Transverse colon (tissue), 4 donors: ENCODE data around the gene SHLD1. TPM values are rescaled to one million over a fixed set of nuclear protein-coding genes. Genes with fewer than 3 reads are reported as not detected.
"Not testable (repeated sequence)": the region's sequence is repeated elsewhere in the genome, so short reads cannot be mapped to it uniquely, and the experiment has no call there.

Source experiments
- DNase-seq: peaks from one replicate; pipeline ENCODE4 v3.0.0-alpha.2; 2019
- H3K27ac ChIP-seq, 4 donors: fragments of 200-600 bp; sonication (generic); 2 replicates each; pipeline ENCODE4 v1.5.1; 2016 to 2018; ENCODE audit warnings: inconsistent platforms in 4 of 4
- H3K27me3 ChIP-seq: fragments of 200-600 bp; sonication (generic); 2 replicates; pipeline ENCODE4 v1.5.1; 2017; ENCODE audit warnings: inconsistent platforms
- H3K36me3 ChIP-seq, 4 donors: fragments of 200-600 bp; sonication (generic); 2 replicates each; pipeline ENCODE4 v1.5.1; 2017 to 2019; ENCODE audit warnings: inconsistent platforms in 4 of 4
- H3K4me1 ChIP-seq, 4 donors: fragments of 200-600 bp; sonication (generic); 2 replicates each; pipeline ENCODE4 v1.5.1; 2017 to 2020; ENCODE audit warnings: inconsistent platforms in 4 of 4
- H3K4me3 ChIP-seq, 4 donors: fragments of 200-600 bp; sonication (generic); 1 replicate in 1 of 4; 2 replicates in 3 of 4; pipeline versions ENCODE4 v1.5.1 to v1.6.1; 2017 to 2019; ENCODE audit warnings: inconsistent platforms in 4 of 4
- H3K9me3 ChIP-seq, 2 donors: fragments of 200-600 bp; sonication (generic); 2 replicates each; pipeline ENCODE4 v1.5.1; 2017 to 2019; ENCODE audit warnings: inconsistent platforms in 2 of 2
- EP300 ChIP-seq: sonication (generic); formaldehyde crosslinking; IDR thresholded peaks from one replicate; pipeline ENCODE4 v1.6.1; 2017; ENCODE audit warnings: antibody characterized with exemption, low read depth
- POLR2A ChIP-seq: fragments of 450-650 bp; IDR thresholded peaks from one replicate; pipeline ENCODE4 v1.6.1; 2016; ENCODE audit warnings: antibody characterized with exemption, mild to moderate bottlenecking, moderate library complexity
- POLR2AphosphoS5 ChIP-seq, 3 donors: sonication (generic); formaldehyde crosslinking; IDR thresholded peaks; one replicate each; pipeline ENCODE4 v1.6.1; 2016; ENCODE audit warnings: antibody characterized with exemption in 3 of 3
- WGBS, 2 donors: methylation state at CpG; one replicate each; pipeline ENCODE4 v1.1.5; 2018; ENCODE audit warnings: low coverage in 1 of 2; 5-methylcytosine and 5-hydroxymethylcytosine counted together
- in situ Hi-C, 4 donors: fragments of 200-750 bp; cut with MboI; loops; one replicate each; pipeline versions ENCODE4 v1.15.0 to v1.15.1; 2017; ENCODE audit warnings: low sequenced_read_pairs in 3 of 4, low pct_ligation_motif_present in 1 of 4, low pct_unique_long_range_greater_than_20kb in 1 of 4
- intact Hi-C: fragments of 100-400 bp; cut with DNase I; formaldehyde crosslinking; loops from one replicate; pipeline ENCODE4 v1.15.1; 2023; ENCODE audit warnings: low total_unique reads
- total RNA-seq, 4 donors: library from RNA; depleted of rRNA; stranded (reverse); fragments of >200 nt; gene quantifications; one replicate each; pipeline ENCODE4 v1.1.0, GENCODE V29; 2016
- TF ChIP-seq, protein P1 (sequence below), 5 experiments: fragments of 200-600 bp in 3 of 5; fragments of 450-650 bp in 2 of 5; sonication (generic) in 3 of 5; IDR thresholded peaks; 1 replicate in 2 of 5; 2 replicates in 3 of 5; pipeline ENCODE4 v1.5.1; 2016 to 2017; ENCODE audit warnings: antibody characterized with exemption in 5 of 5, inconsistent platforms in 3 of 5, mild to moderate bottlenecking in 2 of 5, moderate library complexity in 1 of 5

SHLD1 gene
- total RNA-seq, 4 donors from 2014 or later = 3.0 to 43.8 (median 6.8) TPM; not detected in 1

- intact Hi-C loops (no loop called here), in situ Hi-C loops (no loop called here)
- no peak for DNase-seq
- Histone ChIP-seq H3K4me1 (peaks cover 8 to 36% (median 13%) of the 10 kb centered on the region in 4 donors), H3K4me3 (no peak overlapping the region), H3K27ac (no peak overlapping the region), H3K9me3 (no peaks in the 10 kb centered on the region), H3K36me3 (no peaks in the 10 kb centered on the region), H3K27me3 (no peaks in the 10 kb centered on the region)
- WGBS, 2 donors = 71 to 86% methylated on average over 1 of the region's 1 CpG
- TF ChIP-seq, protein P1, sequence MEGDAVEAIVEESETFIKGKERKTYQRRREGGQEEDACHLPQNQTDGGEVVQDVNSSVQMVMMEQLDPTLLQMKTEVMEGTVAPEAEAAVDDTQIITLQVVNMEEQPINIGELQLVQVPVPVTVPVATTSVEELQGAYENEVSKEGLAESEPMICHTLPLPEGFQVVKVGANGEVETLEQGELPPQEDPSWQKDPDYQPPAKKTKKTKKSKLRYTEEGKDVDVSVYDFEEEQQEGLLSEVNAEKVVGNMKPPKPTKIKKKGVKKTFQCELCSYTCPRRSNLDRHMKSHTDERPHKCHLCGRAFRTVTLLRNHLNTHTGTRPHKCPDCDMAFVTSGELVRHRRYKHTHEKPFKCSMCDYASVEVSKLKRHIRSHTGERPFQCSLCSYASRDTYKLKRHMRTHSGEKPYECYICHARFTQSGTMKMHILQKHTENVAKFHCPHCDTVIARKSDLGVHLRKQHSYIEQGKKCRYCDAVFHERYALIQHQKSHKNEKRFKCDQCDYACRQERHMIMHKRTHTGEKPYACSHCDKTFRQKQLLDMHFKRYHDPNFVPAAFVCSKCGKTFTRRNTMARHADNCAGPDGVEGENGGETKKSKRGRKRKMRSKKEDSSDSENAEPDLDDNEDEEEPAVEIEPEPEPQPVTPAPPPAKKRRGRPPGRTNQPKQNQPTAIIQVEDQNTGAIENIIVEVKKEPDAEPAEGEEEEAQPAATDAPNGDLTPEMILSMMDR (IDR thresholded peaks at IDR 0.05) = no peak
Observed at GRCh38 chr20:5734602-5735001, 15.6 kb upstream of the SHLD1 start.

GRCh38 chr20:5735845-5736510 lies 14.2 kb upstream of the SHLD1 start:
- in situ Hi-C loops = no loop called here
- intact Hi-C loops = no loop called here
- DNase-seq = no peak

DNA sequence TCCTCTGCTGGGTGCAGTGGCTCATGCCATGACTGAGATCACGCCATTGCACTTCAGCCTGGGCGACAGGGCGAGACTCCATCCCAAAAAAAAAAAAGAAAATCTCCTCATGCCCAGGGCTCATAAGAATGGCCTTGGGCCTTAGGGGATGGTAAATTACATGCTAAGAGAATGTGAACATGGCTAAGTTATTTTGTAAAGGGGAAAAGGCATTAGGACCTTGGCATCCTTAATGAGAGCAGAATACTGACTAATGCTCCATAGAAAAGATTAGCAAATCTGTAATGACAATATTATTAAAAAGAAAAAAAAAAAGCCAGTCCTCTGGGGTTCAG lies 12.6 kb upstream of the SHLD1 start:
- H3K36me3 ChIP-seq = no peaks in the 10 kb centered on the region
- in situ Hi-C loops (no loop called here), intact Hi-C loops (no loop called here)
- WGBS, 2 donors = 18 to 45% methylated on average over 3 of the region's 3 CpGs
- no peaks in the 10 kb centered on the region for H3K27me3 ChIP-seq
- peaks cover 8 to 32% (median 13%) of the 10 kb centered on the region in 4 donors for H3K4me1 ChIP-seq
- DNase-seq = no peak
- H3K27ac ChIP-seq = peak overlapping the region; percentile 17 to 72 (median 54)
- no peak overlapping the region for H3K4me3 ChIP-seq
- TF ChIP-seq POLR2AphosphoS5 (IDR thresholded peaks at IDR 0.05) (peak in 1 of 3 donors; percentile 1), POLR2A (no peak), EP300 (no peak)
- TF ChIP-seq, protein P1 (IDR thresholded peaks at IDR 0.05) = no peak
- no peaks in the 10 kb centered on the region for H3K9me3 ChIP-seq

More at GRCh38 chr20:5735845-5736510, 14.2 kb upstream of the SHLD1 start:
- Histone ChIP-seq H3K27me3 (no peaks in the 10 kb centered on the region), H3K4me3 (no peak overlapping the region), H3K36me3 (no peaks in the 10 kb centered on the region), H3K9me3 (no peaks in the 10 kb centered on the region), H3K27ac (peak overlapping the region in 3 of 4 donors; percentile 53 to 72 (median 55)), H3K4me1 (peaks cover 8 to 36% (median 13%) of the 10 kb centered on the region in 4 donors)
- TF ChIP-seq, protein P1 (IDR thresholded peaks at IDR 0.05) = no peak
- no peak for TF ChIP-seq EP300
- no peak for TF ChIP-seq POLR2AphosphoS5 (IDR thresholded peaks at IDR 0.05)
- TF ChIP-seq POLR2A = no peak
- WGBS, 2 donors = 29 to 32% methylated on average over 3 of the region's 3 CpGs

GRCh38 chr20:5737966-5738365 lies 12.2 kb upstream of the SHLD1 start:
- 80 to 100% methylated on average over 1 to 3 of the region's 3 CpGs for WGBS, 2 donors
- Histone ChIP-seq H3K27me3 (no peaks in the 10 kb centered on the region), H3K27ac (peak overlapping the region; percentile 17 to 72 (median 54)), H3K36me3 (no peaks in the 10 kb centered on the region), H3K4me1 (peaks cover 8 to 30% (median 13%) of the 10 kb centered on the region in 4 donors), H3K4me3 (no peak overlapping the region), H3K9me3 (no peaks in the 10 kb centered on the region)
- intact Hi-C loops (no loop called here), in situ Hi-C loops (no loop called here)
- no peak for DNase-seq
- TF ChIP-seq POLR2AphosphoS5 (IDR thresholded peaks at IDR 0.05) (no peak), EP300 (no peak)
- TF ChIP-seq, protein P1 (IDR thresholded peaks at IDR 0.05) = no peak

GRCh38 chr20:5740643-5741042 lies 9.6 kb upstream of the SHLD1 start:
- 90 to 100% methylated on average over 1 to 5 of the region's 5 CpGs for WGBS, 2 donors
- intact Hi-C loops, H3K4me3 ChIP-seq, DNase-seq, H3K27ac ChIP-seq, in situ Hi-C loops, H3K27me3 ChIP-seq, H3K9me3 ChIP-seq, H3K36me3 ChIP-seq: not testable (repeated sequence)
- peaks cover 8 to 29% (median 13%) of the 10 kb centered on the region in 4 donors for H3K4me1 ChIP-seq
